Ovary (tissue), 9 donors: Measurements from ENCODE around the gene BANK1. TPM values are rescaled to one million over a fixed set of nuclear protein-coding genes. Genes with fewer than 3 reads are reported as not detected.

Experiments used
- DNase-seq, 5 donors: peaks; one replicate each; pipeline ENCODE4 v3.0.0-alpha.2; 2019 to 2020
- H3K27ac ChIP-seq, 2 donors: fragments of 200-600 bp; one replicate each; pipeline versions ENCODE4 v1.5.1 to v1.8.0; 2019 to 2022
- H3K27me3 ChIP-seq: fragments of 200-600 bp; one replicate; pipeline ENCODE4 v1.8.0; 2022
- H3K36me3 ChIP-seq: fragments of 200-600 bp; sonication (generic); one replicate; pipeline ENCODE4 v1.5.1; 2019
- H3K4me1 ChIP-seq: one replicate; pipeline ENCODE4 v1.8.1; 2013; ENCODE audit warnings: mild to moderate bottlenecking, moderate library complexity; ENCODE audit not compliant: insufficient read depth
- H3K4me3 ChIP-seq: fragments of 200-600 bp; sonication (generic); one replicate; pipeline ENCODE4 v1.5.1; 2017
- H3K9me3 ChIP-seq, 2 donors: fragments of 200-600 bp in 1 of 2; sonication (generic) in 1 of 2; one replicate each; pipeline versions ENCODE4 v1.5.1 to v1.8.1; 2013 to 2019; ENCODE audit warnings: mild to moderate bottlenecking in 1 of 2, moderate library complexity in 1 of 2
- CTCF ChIP-seq, 3 donors: fragments of 450-650 bp in 2 of 3; fragments of 200-600 bp in 1 of 3; IDR thresholded peaks; one replicate each; pipeline versions ENCODE4 v1.5.1 to v1.8.0; 2016 to 2022; ENCODE audit warnings: antibody characterized with exemption in 3 of 3, mild to moderate bottlenecking in 1 of 3
- EP300 ChIP-seq: sonication (generic); formaldehyde crosslinking; IDR thresholded peaks from one replicate; pipeline ENCODE4 v1.6.1; 2017; ENCODE audit warnings: antibody characterized with exemption
- POLR2A ChIP-seq: fragments of 450-650 bp; IDR thresholded peaks from one replicate; pipeline ENCODE4 v1.6.1; 2017; ENCODE audit warnings: antibody characterized with exemption, mild to moderate bottlenecking, moderate library complexity
- WGBS, 3 donors: extraction: QIAGEN DNeasy Blood & Tissue Kit in 1 of 3; methylation state at CpG; one replicate each; pipeline versions ENCODE4 v1.1.5 to v1.1.7; 2013 to 2017; 5-methylcytosine and 5-hydroxymethylcytosine counted together
- intact Hi-C, 4 donors: fragments of 100-400 bp; cut with DNase I; formaldehyde crosslinking; loops; one replicate each; pipeline versions ENCODE4 v1.11.0 to v1.15.1; 2022 to 2023
- polyA plus RNA-seq, 2 donors: library from polyadenylated mRNA; stranded (reverse); fragments of 200-250 nt in 1 of 2; fragments of 350-450 nt in 1 of 2; fragmentation: Illumina TruSeq in 1 of 2; extraction: RNeasy Lipid Tissue Mini Kit (QIAGEN cat#74804) in 1 of 2; gene quantifications; one replicate each; pipeline ENCODE4 v1.2.3, GENCODE V29; 2013 to 2014
- total RNA-seq, 7 donors: library from RNA; depleted of rRNA in 2 of 7; stranded (reverse); fragments of >200 nt in 2 of 7; fragmentation: NEBNext Ultra II Directional in 3 of 7; extraction: Animal tissue kit (Norgen Biotek cat#: 25700) in 3 of 7; gene quantifications; one replicate each; pipeline versions ENCODE4 v1.1.0 to v1.2.4, GENCODE V29; 2016 to 2023
- donor health status: DM: no; HTN: no; CAD: no; lungs with moderate emphysema.
- donor health status: DM: no; HTN: no; CAD: no.
- donor health status: Bipolar disorder and iron deficiency.
- donor health status: DM: yes; HTN: yes; CAD: no.
- donor health status: DM: no; HTN: no; CAD: no.
- donor health status: DM: yes; HTN: yes; CAD: no.

Gene BANK1
- total and polyA plus RNA-seq, 9 donors, result 0.10 to 3.7 (median 0.36) TPM

- no peak for DNase-seq
- Histone ChIP-seq H3K36me3 (no peaks in the 10 kb centered on the region), H3K9me3 (no peaks in the 10 kb centered on the region), H3K27me3 (no peaks in the 10 kb centered on the region), H3K27ac (no peak overlapping the region), H3K4me3 (no peak overlapping the region), H3K4me1 (no peaks in the 10 kb centered on the region)
- intact Hi-C loops, result no loop called here
- WGBS, 3 donors, result 87 to 97% (median 93%) methylated on average over 5 of the region's 5 CpGs
- no peak for TF ChIP-seq CTCF (IDR thresholded peaks at IDR 0.05)
- TF ChIP-seq EP300, result no peak
- no peak for TF ChIP-seq POLR2A
Measured at GRCh38 chr4:101780284-101780683, 10.2 kb upstream of the BANK1 start.

GRCh38 chr4:101782546-101782945 lies 8.0 kb upstream of the BANK1 start:
- intact Hi-C loops, result no loop called here
- Histone ChIP-seq H3K4me3 (no peak overlapping the region), H3K4me1 (no peaks in the 10 kb centered on the region), H3K27me3 (no peaks in the 10 kb centered on the region), H3K9me3 (no peaks in the 10 kb centered on the region), H3K27ac (no peak overlapping the region), H3K36me3 (no peaks in the 10 kb centered on the region)
- TF ChIP-seq EP300 (no peak), POLR2A (no peak)
- WGBS, 3 donors, result 83 to 87% (median 84%) methylated on average over 2 of the region's 2 CpGs
- no peak for DNase-seq

GRCh38 chr4:101784957-101785356 lies 5.6 kb upstream of the BANK1 start:
- H3K27ac ChIP-seq, result no peak overlapping the region

GRCh38 chr4:101785486-101785885 lies 5.0 kb upstream of the BANK1 start:
- H3K36me3 ChIP-seq, result no peaks in the 10 kb centered on the region
- WGBS, 3 donors, result 11 to 33% (median 20%) methylated on average over 1 of the region's 1 CpG
- H3K4me1 ChIP-seq, result no peaks in the 10 kb centered on the region
- no peak overlapping the region for H3K4me3 ChIP-seq
- no peaks in the 10 kb centered on the region for H3K9me3 ChIP-seq
- DNase-seq, result no peak
- TF ChIP-seq EP300 (no peak), POLR2A (no peak), CTCF (IDR thresholded peaks at IDR 0.05) (no peak)
- H3K27me3 ChIP-seq, result no peaks in the 10 kb centered on the region
- intact Hi-C loops, result no loop called here
- no peak overlapping the region for H3K27ac ChIP-seq

More at GRCh38 chr4:101784957-101785356, 5.6 kb upstream of the BANK1 start:
- no peak for TF ChIP-seq POLR2A
- no peak for TF ChIP-seq EP300
- no peak for TF ChIP-seq CTCF (IDR thresholded peaks at IDR 0.05)
- Histone ChIP-seq H3K4me3 (no peak overlapping the region), H3K4me1 (no peaks in the 10 kb centered on the region), H3K9me3 (no peaks in the 10 kb centered on the region), H3K27me3 (no peaks in the 10 kb centered on the region), H3K36me3 (no peaks in the 10 kb centered on the region)
- no peak for DNase-seq
- intact Hi-C loops, result no loop called here
- 12 to 35% (median 16%) methylated on average over 1 of the region's 1 CpG for WGBS, 3 donors

GRCh38 chr4:101787701-101788316 lies 2.7 kb upstream of the BANK1 start:
- Histone ChIP-seq H3K9me3 (no peaks in the 10 kb centered on the region), H3K36me3 (no peaks in the 10 kb centered on the region), H3K27ac (no peak overlapping the region), H3K4me1 (no peaks in the 10 kb centered on the region), H3K27me3 (no peaks in the 10 kb centered on the region), H3K4me3 (no peak overlapping the region)
- WGBS, 3 donors, result 88 to 93% (median 93%) methylated on average over 4 of the region's 4 CpGs
- TF ChIP-seq CTCF (IDR thresholded peaks at IDR 0.05) (no peak), EP300 (no peak), POLR2A (no peak)
- DNase-seq, result no peak
- intact Hi-C loops, result no loop called here
